ENCODE measurements around the gene METRN. TPM values are rescaled to one million over a fixed set of nuclear protein-coding genes. Genes with fewer than 3 reads are reported as not detected.

METRN gene
- total and polyA plus RNA-seq, 2 donors (not counting 1 experiment from before 2014, with no cell fraction given) = 6.9 to 10.4 TPM

DNA sequence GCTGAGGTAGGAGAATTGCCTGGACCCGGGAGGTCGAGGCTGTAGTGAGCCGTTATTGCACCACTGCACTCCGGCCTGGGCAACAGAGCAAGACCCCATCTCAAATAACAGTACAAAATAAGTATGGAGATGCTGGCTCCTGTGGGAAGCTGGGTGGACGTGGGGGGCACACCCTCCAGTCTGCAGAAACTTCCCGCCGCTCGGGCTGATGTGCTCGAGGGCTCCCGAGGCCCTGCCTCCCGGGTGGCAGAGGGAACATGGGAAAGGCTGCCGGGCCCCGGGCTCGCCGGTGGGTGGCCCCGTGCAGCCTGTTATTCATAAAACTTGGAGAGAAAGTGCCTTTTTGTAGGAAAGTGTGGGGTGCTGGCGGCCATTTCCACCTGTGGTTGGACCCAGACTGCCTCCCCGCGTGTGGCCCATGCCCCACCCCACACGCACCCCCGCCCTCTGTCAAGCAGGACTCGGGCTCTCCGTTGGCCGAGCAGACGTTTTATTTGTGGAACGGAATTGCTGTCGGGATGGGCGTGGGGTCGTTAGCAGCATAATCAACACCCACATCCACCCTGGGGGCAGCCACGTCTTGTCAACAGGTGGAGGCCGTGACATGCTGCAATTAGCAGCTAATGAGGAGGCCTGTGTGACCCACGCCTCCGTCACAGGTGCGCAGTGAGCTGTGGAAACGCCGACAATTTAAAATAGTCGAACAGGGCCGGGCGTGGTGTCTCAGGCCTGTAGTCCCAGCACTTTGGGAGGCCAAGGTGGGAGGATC is 33.2 kb downstream of the METRN start:
- ChIA-PET POLR2A (no interaction called here), CTCF (no interaction called here)

DNA sequence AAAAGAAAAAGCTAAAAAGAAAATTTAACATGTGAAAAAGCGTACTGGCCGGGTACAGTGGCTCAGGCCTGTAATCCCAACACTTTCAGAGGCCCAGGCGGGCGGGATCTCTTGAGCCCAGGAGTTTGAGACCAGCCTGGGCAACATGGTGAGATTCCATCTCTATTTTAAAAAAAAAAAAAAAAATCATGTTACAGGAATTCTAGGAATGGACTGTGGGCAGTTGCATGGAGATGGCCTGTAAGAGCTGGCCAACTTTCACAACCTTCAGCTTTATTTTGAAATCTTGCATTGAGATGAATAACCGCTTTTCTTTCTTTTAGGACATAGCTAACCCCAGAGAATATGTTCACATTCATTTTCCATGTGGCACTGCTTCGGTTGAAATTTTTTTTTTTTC is 34.1 kb downstream of the METRN start:
- intact Hi-C loops (cut with micrococcal nuclease) = no loop called here
- Histone ChIP-seq H3K4me2 (replicated peaks; ENCODE audit: low read depth, low read length, poor library complexity, severe bottlenecking) (no peak overlapping the region), H3K9me3 (ENCODE audit: control extremely low read depth in 1 of 3, control insufficient read depth in 2 of 3, insufficient read depth in 1 of 3, low read length in 2 of 3) (no peaks in the 10 kb centered on the region), H3K4me3 (ENCODE audit: control extremely low read depth in 1 of 5, extremely low read depth in 1 of 5, insufficient read depth in 1 of 5, low read depth in 2 of 5, low read length in 4 of 5) (no peak overlapping the region), H3K4me1 (ENCODE audit: control insufficient read depth in 2 of 2, insufficient read depth in 2 of 2, low read length in 2 of 2) (no peaks in the 10 kb centered on the region), H3K9ac (ENCODE audit: low read length) (no peak overlapping the region), H3K36me3 (replicated peaks in 1 of 2; ENCODE audit: control extremely low read depth in 1 of 2, control insufficient read depth in 1 of 2, extremely low read depth in 1 of 2, insufficient read depth in 2 of 2, low read length in 1 of 2) (no peaks in the 10 kb centered on the region), H3K27me3 (replicated peaks in 1 of 4; ENCODE audit: control extremely low read depth in 1 of 4, control insufficient read depth in 3 of 4, insufficient read depth in 4 of 4, low read length in 3 of 4) (no peaks in the 10 kb centered on the region), H2AFZ (ENCODE audit: insufficient read depth, low read depth, low read length, poor library complexity, severe bottlenecking) (no peak overlapping the region), H4K20me1 (ENCODE audit: control insufficient read depth, insufficient read depth, low read length, poor library complexity, severe bottlenecking) (no peaks in the 10 kb centered on the region), H3K27ac (ENCODE audit: low read length in 2 of 2) (no peak overlapping the region), H3K79me2 (ENCODE audit: control insufficient read depth, insufficient read depth, low read length) (no peaks in the 10 kb centered on the region)
- H3K27me3 Mint-ChIP-seq = no peaks in the 10 kb centered on the region
- TF ChIP-seq, protein P1, sequence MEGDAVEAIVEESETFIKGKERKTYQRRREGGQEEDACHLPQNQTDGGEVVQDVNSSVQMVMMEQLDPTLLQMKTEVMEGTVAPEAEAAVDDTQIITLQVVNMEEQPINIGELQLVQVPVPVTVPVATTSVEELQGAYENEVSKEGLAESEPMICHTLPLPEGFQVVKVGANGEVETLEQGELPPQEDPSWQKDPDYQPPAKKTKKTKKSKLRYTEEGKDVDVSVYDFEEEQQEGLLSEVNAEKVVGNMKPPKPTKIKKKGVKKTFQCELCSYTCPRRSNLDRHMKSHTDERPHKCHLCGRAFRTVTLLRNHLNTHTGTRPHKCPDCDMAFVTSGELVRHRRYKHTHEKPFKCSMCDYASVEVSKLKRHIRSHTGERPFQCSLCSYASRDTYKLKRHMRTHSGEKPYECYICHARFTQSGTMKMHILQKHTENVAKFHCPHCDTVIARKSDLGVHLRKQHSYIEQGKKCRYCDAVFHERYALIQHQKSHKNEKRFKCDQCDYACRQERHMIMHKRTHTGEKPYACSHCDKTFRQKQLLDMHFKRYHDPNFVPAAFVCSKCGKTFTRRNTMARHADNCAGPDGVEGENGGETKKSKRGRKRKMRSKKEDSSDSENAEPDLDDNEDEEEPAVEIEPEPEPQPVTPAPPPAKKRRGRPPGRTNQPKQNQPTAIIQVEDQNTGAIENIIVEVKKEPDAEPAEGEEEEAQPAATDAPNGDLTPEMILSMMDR (IDR thresholded peaks at IDR 0.05) = no peak
- no peak for TF ChIP-seq EZH2 (IDR thresholded peaks at IDR 0.05; ENCODE audit: borderline replicate concordance, insufficient read depth, low read depth, low read length, poor library complexity, severe bottlenecking)
- no peak overlapping the region for H3K27ac Mint-ChIP-seq
- no peaks in the 10 kb centered on the region for H3K9me3 Mint-ChIP-seq (ENCODE audit: insufficient read depth)
- ChIA-PET POLR2A (no interaction called here), CTCF (interaction anchor here (0.7 to 0.9 kb wide), 2 partner anchors 14 to 39 kb away, joined by 3 to 4 read pairs; partner anchors contain the start of genes CHTF18 and RPUSD1)
- H3K4me1 Mint-ChIP-seq = no peaks in the 10 kb centered on the region
- WGBS (ENCODE audit: insufficient coverage) = 100% methylated on average over 1 of the region's 6 CpGs
- no peak for DNase-seq
- H3K4me3 Mint-ChIP-seq = no peak overlapping the region
- no peak for ATAC-seq (ENCODE audit: low read depth)

More for the DNA sequence above, 33.2 kb downstream of the METRN start:
- H3K4me1 ChIP-seq (ENCODE audit: control insufficient read depth in 2 of 2, insufficient read depth in 2 of 2, low read length in 2 of 2) = no peaks in the 10 kb centered on the region
- Mint-ChIP-seq H3K27ac (no peak overlapping the region), H3K27me3 (no peaks in the 10 kb centered on the region), H3K9me3 (ENCODE audit: insufficient read depth) (no peaks in the 10 kb centered on the region), H3K4me1 (no peaks in the 10 kb centered on the region), H3K4me3 (no peak overlapping the region)
- 85% methylated on average over 32 of the region's 39 CpGs for WGBS (ENCODE audit: insufficient coverage)
- H3K27me3 ChIP-seq (replicated peaks in 1 of 4; ENCODE audit: control extremely low read depth in 1 of 4, control insufficient read depth in 3 of 4, insufficient read depth in 4 of 4, low read length in 3 of 4) = no peaks in the 10 kb centered on the region
- no peaks in the 10 kb centered on the region for H3K79me2 ChIP-seq (ENCODE audit: control insufficient read depth, insufficient read depth, low read length)
- no peaks in the 10 kb centered on the region for H3K9me3 ChIP-seq (ENCODE audit: control extremely low read depth in 1 of 3, control insufficient read depth in 2 of 3, insufficient read depth in 1 of 3, low read length in 2 of 3)
- DNase-seq (no peak), ATAC-seq (ENCODE audit: low read depth) (no peak)
- intact Hi-C loops (cut with micrococcal nuclease) = no loop called here
- no peak overlapping the region for H3K27ac ChIP-seq (ENCODE audit: low read length in 2 of 2)
- no peak overlapping the region for H3K4me3 ChIP-seq (ENCODE audit: control extremely low read depth in 1 of 5, extremely low read depth in 1 of 5, insufficient read depth in 1 of 5, low read depth in 2 of 5, low read length in 4 of 5)
- H3K9ac ChIP-seq (ENCODE audit: low read length) = no peak overlapping the region
- TF ChIP-seq, protein P1 (IDR thresholded peaks at IDR 0.05) = no peak
- TF ChIP-seq EZH2 (IDR thresholded peaks at IDR 0.05; ENCODE audit: borderline replicate concordance, insufficient read depth, low read depth, low read length, poor library complexity, severe bottlenecking) = no peak
- no peak overlapping the region for H2AFZ ChIP-seq (ENCODE audit: insufficient read depth, low read depth, low read length, poor library complexity, severe bottlenecking)
- no peaks in the 10 kb centered on the region for H3K36me3 ChIP-seq (replicated peaks in 1 of 2; ENCODE audit: control extremely low read depth in 1 of 2, control insufficient read depth in 1 of 2, extremely low read depth in 1 of 2, insufficient read depth in 2 of 2, low read length in 1 of 2)
- H3K4me2 ChIP-seq (replicated peaks; ENCODE audit: low read depth, low read length, poor library complexity, severe bottlenecking) = no peak overlapping the region
- H4K20me1 ChIP-seq (ENCODE audit: control insufficient read depth, insufficient read depth, low read length, poor library complexity, severe bottlenecking) = no peaks in the 10 kb centered on the region
